H1 (cell line): Measurements from ENCODE around the gene VPS37D. TPM values are rescaled to one million over a fixed set of nuclear protein-coding genes. Genes with fewer than 3 reads are reported as not detected.

Source experiments
- CTCF ChIA-PET: fragments of 300-600 bp; sonication (Branson Sonifier 250); formaldehyde crosslinking; loops from one replicate; lab custom pipeline; 2021; ENCODE audit not compliant: partially characterized antibody; lab: Charles Lee
- POLR2A ChIA-PET: fragments of 300-600 bp; sonication (Branson Sonifier 250); formaldehyde crosslinking; loops from one replicate; lab custom pipeline; 2021; ENCODE audit warnings: inconsistent platforms; ENCODE audit not compliant: partially characterized antibody; lab: Charles Lee
- DNase-seq, 2 experiments: peaks; one replicate each; pipeline versions ENCODE4 v3.0.0 to v3.0.0-alpha.2; 2010 to 2022; ENCODE audit warnings: low spot score in 2 of 2, low read depth in 1 of 2, mixed read lengths in 1 of 2
- FAIRE-seq: peaks from 2 replicates; lab custom pipeline; 2011; peaks lifted over from hg19 to GRCh38; lab: Jason Lieb, UNC
- H2AFZ ChIP-seq: 2 replicates; pipeline ENCODE4 v1.8.1; 2012; ENCODE audit warnings: low read length, inconsistent platforms
- H2AK5ac ChIP-seq: 2 replicates; pipeline ENCODE4 v1.6.1; 2013; ENCODE audit warnings: low read depth, low read length
- H2BK120ac ChIP-seq: replicated peaks from 2 replicates; pipeline ENCODE3; 2013; ENCODE audit warnings: low read depth, low read length, inconsistent platforms
- H2BK12ac ChIP-seq: 2 replicates; pipeline ENCODE4 v1.6.1; 2013; ENCODE audit warnings: low read depth, low read length
- H2BK15ac ChIP-seq: 2 replicates; pipeline ENCODE4 v1.6.1; 2013; ENCODE audit warnings: low read length
- H2BK20ac ChIP-seq: 2 replicates; pipeline ENCODE4 v1.6.1; 2013; ENCODE audit warnings: low read length
- H2BK5ac ChIP-seq: 2 replicates; pipeline ENCODE4 v1.6.1; 2013; ENCODE audit warnings: low read depth, low read length
- H3K14ac ChIP-seq: 2 replicates; pipeline ENCODE4 v1.6.1; 2013; ENCODE audit warnings: inconsistent platforms; ENCODE audit not compliant: insufficient read length
- H3K18ac ChIP-seq: 2 replicates; pipeline ENCODE4 v1.6.1; 2013; ENCODE audit warnings: low read length; ENCODE audit errors: extremely low read depth
- H3K23ac ChIP-seq: 2 replicates; pipeline ENCODE4 v1.6.1; 2013; ENCODE audit warnings: inconsistent platforms; ENCODE audit not compliant: insufficient read length
- H3K23me2 ChIP-seq: 2 replicates; pipeline ENCODE4 v1.6.1; 2013; ENCODE audit warnings: low read depth, low read length
- H3K27ac ChIP-seq: 2 replicates; pipeline ENCODE4 v1.6.1; 2011; ENCODE audit warnings: low read depth, low read length, inconsistent platforms
- H3K27me3 ChIP-seq, 4 experiments: replicated peaks in 1 of 4; 1 replicate in 1 of 4; 2 replicates in 3 of 4; pipeline versions ENCODE4 v1.6.1 to v1.8.1; 2011 to 2013; ENCODE audit warnings: low read length in 3 of 4, mild to moderate bottlenecking in 3 of 4, inconsistent platforms in 2 of 4, mixed read lengths in 2 of 4, moderate library complexity in 1 of 4; ENCODE audit not compliant: control insufficient read depth in 3 of 4, insufficient read depth in 3 of 4; ENCODE audit errors: extremely low read depth in 1 of 4
- H3K36me3 ChIP-seq, 4 experiments: 2 replicates each; pipeline versions ENCODE4 v1.6.1 to v1.8.1; 2011 to 2013; ENCODE audit warnings: mild to moderate bottlenecking in 4 of 4, low read length in 3 of 4, moderate library complexity in 2 of 4, control low read depth in 1 of 4, inconsistent platforms in 1 of 4; ENCODE audit not compliant: insufficient read depth in 4 of 4, control insufficient read depth in 2 of 4
- H3K4ac ChIP-seq: replicated peaks from 2 replicates; pipeline ENCODE3; 2013; ENCODE audit warnings: low read length, low read depth, mixed read lengths, inconsistent platforms; ENCODE audit not compliant: insufficient read length
- H3K4me1 ChIP-seq, 4 experiments: replicated peaks in 1 of 4; 1 replicate in 1 of 4; 2 replicates in 3 of 4; pipeline versions ENCODE4 v1.6.1 to v1.8.1; 2011 to 2013; ENCODE audit warnings: low read length in 3 of 4, inconsistent platforms in 2 of 4, mixed read lengths in 1 of 4; ENCODE audit not compliant: insufficient read depth in 4 of 4, control insufficient read depth in 3 of 4
- H3K4me2 ChIP-seq, 2 experiments: 2 replicates each; pipeline versions ENCODE4 v1.6.1 to v1.8.1; 2011 to 2013; ENCODE audit warnings: low read depth in 2 of 2, low read length in 2 of 2, control low read depth in 1 of 2, inconsistent platforms in 1 of 2, mild to moderate bottlenecking in 1 of 2; ENCODE audit not compliant: insufficient read depth in 1 of 2
- H3K4me3 ChIP-seq, 4 experiments: fragments of 200-600, 300-600 bp in 1 of 4; sonication (generic), shearing (Covaris generic), sonication (Bioruptor Twin) in 1 of 4; 2 replicates each; pipeline versions ENCODE4 v1.5.1 to v1.8.1; 2011 to 2016; ENCODE audit warnings: low read length in 4 of 4, low read depth in 3 of 4, control low read depth in 2 of 4, inconsistent platforms in 2 of 4, mild to moderate bottlenecking in 2 of 4, mixed read lengths in 1 of 4, moderate library complexity in 1 of 4; ENCODE audit not compliant: insufficient read depth in 2 of 4; ENCODE audit errors: extremely low read depth in 1 of 4
- H3K56ac ChIP-seq: replicated peaks from 2 replicates; pipeline ENCODE3; 2013; ENCODE audit warnings: low read depth, mild to moderate bottlenecking, mixed read lengths, low read length, inconsistent platforms; ENCODE audit not compliant: insufficient read length
- H3K79me1 ChIP-seq: 2 replicates; pipeline ENCODE4 v1.6.1; 2013; ENCODE audit warnings: low read depth, low read length, control low read depth
- H3K79me2 ChIP-seq, 2 experiments: 2 replicates each; pipeline versions ENCODE4 v1.6.1 to v1.8.1; 2012 to 2013; ENCODE audit warnings: low read length in 2 of 2, mild to moderate bottlenecking in 2 of 2, inconsistent platforms in 1 of 2; ENCODE audit not compliant: insufficient read depth in 2 of 2, control insufficient read depth in 1 of 2
- H3K9ac ChIP-seq, 4 experiments: replicated peaks in 1 of 4; 1 replicate in 1 of 4; 2 replicates in 3 of 4; pipeline versions ENCODE4 v1.6.1 to v1.8.1; 2011 to 2013; ENCODE audit warnings: low read depth in 3 of 4, low read length in 3 of 4, control low read depth in 2 of 4, mild to moderate bottlenecking in 2 of 4, moderate library complexity in 2 of 4, inconsistent platforms in 1 of 4; ENCODE audit errors: extremely low read depth in 1 of 4
- H3K9me3 ChIP-seq, 2 experiments: 2 replicates each; pipeline versions ENCODE4 v1.6.1 to v1.8.1; 2012 to 2013; ENCODE audit warnings: mild to moderate bottlenecking in 2 of 2, moderate library complexity in 2 of 2, control low read depth in 1 of 2, inconsistent platforms in 1 of 2, low read depth in 1 of 2, low read length in 1 of 2, mixed read lengths in 1 of 2; ENCODE audit not compliant: insufficient read depth in 2 of 2
- H4K20me1 ChIP-seq, 2 experiments: replicated peaks in 1 of 2; 2 replicates each; pipeline versions ENCODE3 to v1.8.1; 2011 to 2013; ENCODE audit warnings: inconsistent platforms in 2 of 2, low read length in 2 of 2, mild to moderate bottlenecking in 1 of 2; ENCODE audit not compliant: insufficient read depth in 2 of 2, control insufficient read depth in 1 of 2
- H4K5ac ChIP-seq: 2 replicates; pipeline ENCODE4 v1.6.1; 2013; ENCODE audit warnings: low read length, low read depth, mixed read lengths, inconsistent platforms; ENCODE audit not compliant: insufficient read length
- H4K8ac ChIP-seq: 2 replicates; pipeline ENCODE4 v1.8.0; 2013; ENCODE audit warnings: mild to moderate bottlenecking, moderate library complexity, low read length, inconsistent platforms; ENCODE audit not compliant: insufficient read depth; ENCODE audit errors: extremely low read depth
- H4K91ac ChIP-seq: replicated peaks from 2 replicates; pipeline ENCODE3; 2013; ENCODE audit warnings: low read length, mixed read lengths, inconsistent platforms; ENCODE audit not compliant: insufficient read length
- BCL11A ChIP-seq, 2 experiments: IDR thresholded peaks; one replicate each; pipeline ENCODE4 v1.6.1; 2011; ENCODE audit warnings: low read depth in 2 of 2, low read length in 2 of 2, mild to moderate bottlenecking in 2 of 2
- GABPA ChIP-seq: IDR thresholded peaks from 2 replicates; pipeline ENCODE4 v1.6.1; 2011; ENCODE audit warnings: mild to moderate bottlenecking, low read length, moderate library complexity, borderline replicate concordance; ENCODE audit not compliant: insufficient read depth
- KDM5A ChIP-seq: fragments of 200-600 bp; IDR thresholded peaks from 2 replicates; pipeline ENCODE4 v1.7.1; 2012; ENCODE audit warnings: mild to moderate bottlenecking, low read length, inconsistent platforms, mixed read lengths
- MAX ChIP-seq: IDR thresholded peaks from 2 replicates; pipeline ENCODE4 v1.6.1; 2012; ENCODE audit warnings: inconsistent platforms
- PHF8 ChIP-seq: fragments of 200-600 bp; sonication (generic); conservative IDR thresholded peaks from 2 replicates; pipeline ENCODE4 v1.7.1; 2012; ENCODE audit warnings: low read depth, mild to moderate bottlenecking, inconsistent platforms, low read length, moderate library complexity
- POLR2AphosphoS5 ChIP-seq: IDR thresholded peaks from 2 replicates; pipeline ENCODE4 v1.6.1; 2011; ENCODE audit warnings: low read depth, low read length
- RAD21 ChIP-seq, 2 experiments: IDR thresholded peaks in 1 of 2; conservative IDR thresholded peaks in 1 of 2; 2 replicates each; pipeline ENCODE4 v1.6.1; 2011; ENCODE audit warnings: low read depth in 2 of 2, low read length in 2 of 2, improper control_type of control experiment in 1 of 2, inconsistent platforms in 1 of 2, mild to moderate bottlenecking in 1 of 2, moderate library complexity in 1 of 2
- SAP30 ChIP-seq: fragments of 300-600 bp; sonication (generic); IDR thresholded peaks from 2 replicates; pipeline ENCODE4 v1.7.1; 2012; ENCODE audit warnings: low read length, moderate library complexity, mild to moderate bottlenecking, inconsistent platforms; ENCODE audit not compliant: insufficient read depth, insufficient replicate concordance
- USF2 ChIP-seq: IDR thresholded peaks from 2 replicates; pipeline ENCODE4 v1.6.1; 2011; ENCODE audit warnings: low read length, improper control_type of control experiment
- WGBS, 2 experiments: shearing (Covaris generic) in 1 of 2; methylation state at CpG; one replicate each; pipeline versions ENCODE4 v1.1.6 to v1.1.7; 2013 to 2015; ENCODE audit warnings: low lambda C conversion rate in 2 of 2, mixed read lengths in 2 of 2, inconsistent platforms in 1 of 2, low coverage in 1 of 2, missing lambda C conversion rate in 1 of 2; ENCODE audit not compliant: insufficient replicate concordance in 2 of 2, insufficient coverage in 1 of 2, insufficient read length in 1 of 2; ENCODE audit errors: extremely low coverage in 1 of 2, missing lambda C conversion rate in 1 of 2; 5-methylcytosine and 5-hydroxymethylcytosine counted together
- polyA plus RNA-seq, 7 experiments: library from polyadenylated mRNA; depleted of rRNA in 3 of 7; stranded (reverse) in 5 of 7; unstranded in 2 of 7; fragments of >200 nt in 5 of 7; fragments of 200-250 nt in 2 of 7; gene quantifications; 1 replicate in 5 of 7; 2 replicates in 1 of 7; 4 replicates in 1 of 7; pipeline versions ENCODE4 v1.2.1 to v1.2.3, GENCODE V29; 2011 to 2013; ENCODE audit warnings: missing spikeins in 2 of 7, mixed read lengths in 2 of 7
- total RNA-seq: library from RNA; stranded (reverse); fragmentation: NEBNext Ultra II Directional; extraction: Animal tissue kit (Norgen Biotek cat#: 25700); gene quantifications from 2 replicates; pipeline ENCODE4 v1.2.1, GENCODE V29; 2021

VPS37D gene
- total and polyA plus RNA-seq, 2 of the 8 experiments (the other 6 are each of a cell fraction or from before 2014, with no cell fraction given) = 3.4 to 5.0 TPM

GRCh38 chr7:73690646-73691045 lies 23.0 kb downstream of the VPS37D start:
- no peaks in the 10 kb centered on the region for H3K27me3 ChIP-seq

More at GRCh38 chr7:73690646-73691045, 23.0 kb downstream of the VPS37D start:
- no peak for FAIRE-seq
- no peak overlapping the region for H2BK12ac ChIP-seq
- no peak overlapping the region for H4K5ac ChIP-seq
- no peak overlapping the region for H3K56ac ChIP-seq
- H3K18ac ChIP-seq = no peak overlapping the region
- H2BK15ac ChIP-seq = no peak overlapping the region
- no peak overlapping the region for H3K23ac ChIP-seq
- peaks cover 0 to 21% of the 10 kb centered on the region in 2 experiments; a peak in 2 of 4 replicates for H3K79me2 ChIP-seq
- CTCF ChIA-PET = interaction anchor here (1.0 to 3.8 kb wide), 6 partner anchors 11 to 196 kb away, joined by 3 to 22 read pairs (median 6); partner anchors contain the start of gene VPS37D
- H3K79me1 ChIP-seq = peaks cover 10% of the 10 kb centered on the region
- H3K4me1 ChIP-seq = no peaks in the 10 kb centered on the region
- H3K9me3 ChIP-seq = no peaks in the 10 kb centered on the region
- H2AFZ ChIP-seq = no peak overlapping the region
- peaks cover 2 to 9% of the 10 kb centered on the region in 2 experiments for H4K20me1 ChIP-seq
- H4K8ac ChIP-seq = no peak overlapping the region
- H3K27ac ChIP-seq = no peak overlapping the region
- H3K4ac ChIP-seq = no peak overlapping the region
- no peak overlapping the region for H2AK5ac ChIP-seq
- no peak for TF ChIP-seq GABPA
- TF ChIP-seq BCL11A (IDR thresholded peaks at IDR 0.05; ENCODE audit: low read depth in 2 of 2, low read length in 2 of 2) = no peak
- TF ChIP-seq RAD21 (IDR thresholded peaks at IDR 0.05 in 1 of 2, conservative IDR thresholded peaks at IDR 0.05 in 1 of 2; ENCODE audit: low read depth in 2 of 2, low read length in 2 of 2) = no peak
- no peak for TF ChIP-seq KDM5A
- no peak; the same call in 1 of the 2 replicates for TF ChIP-seq POLR2AphosphoS5
- TF ChIP-seq SAP30 = no peak
- no peak for TF ChIP-seq PHF8
- no peak for TF ChIP-seq MAX
- TF ChIP-seq USF2 = no peak
- TF ChIP-seq, all 59 proteins: peak for 0
- no peak overlapping the region for H3K4me2 ChIP-seq
- DNase-seq = no peak
- peaks cover 23 to 56% (median 41%) of the 10 kb centered on the region in 4 experiments; a peak in 7 of 8 replicates for H3K36me3 ChIP-seq
- H4K91ac ChIP-seq = no peak overlapping the region
- H2BK5ac ChIP-seq = no peak overlapping the region
- H3K9ac ChIP-seq = no peak overlapping the region
- POLR2A ChIA-PET = interaction anchor here (3.9 kb wide), 1 partner anchor 11 kb away, joined by 29 read pairs; no protein-coding TSS in a partner anchor
- H3K23me2 ChIP-seq = no peaks in the 10 kb centered on the region
- H2BK120ac ChIP-seq = no peak overlapping the region
- WGBS, 2 experiments = 86% methylated on average over 7 of the region's 7 CpGs; no CpG with 5 or more reads in 1 of the 2 experiments
- no peak overlapping the region for H3K4me3 ChIP-seq
- H2BK20ac ChIP-seq = no peak overlapping the region
- no peak overlapping the region for H3K14ac ChIP-seq
